ENCODE data around the gene SERPINE1.

DNA sequence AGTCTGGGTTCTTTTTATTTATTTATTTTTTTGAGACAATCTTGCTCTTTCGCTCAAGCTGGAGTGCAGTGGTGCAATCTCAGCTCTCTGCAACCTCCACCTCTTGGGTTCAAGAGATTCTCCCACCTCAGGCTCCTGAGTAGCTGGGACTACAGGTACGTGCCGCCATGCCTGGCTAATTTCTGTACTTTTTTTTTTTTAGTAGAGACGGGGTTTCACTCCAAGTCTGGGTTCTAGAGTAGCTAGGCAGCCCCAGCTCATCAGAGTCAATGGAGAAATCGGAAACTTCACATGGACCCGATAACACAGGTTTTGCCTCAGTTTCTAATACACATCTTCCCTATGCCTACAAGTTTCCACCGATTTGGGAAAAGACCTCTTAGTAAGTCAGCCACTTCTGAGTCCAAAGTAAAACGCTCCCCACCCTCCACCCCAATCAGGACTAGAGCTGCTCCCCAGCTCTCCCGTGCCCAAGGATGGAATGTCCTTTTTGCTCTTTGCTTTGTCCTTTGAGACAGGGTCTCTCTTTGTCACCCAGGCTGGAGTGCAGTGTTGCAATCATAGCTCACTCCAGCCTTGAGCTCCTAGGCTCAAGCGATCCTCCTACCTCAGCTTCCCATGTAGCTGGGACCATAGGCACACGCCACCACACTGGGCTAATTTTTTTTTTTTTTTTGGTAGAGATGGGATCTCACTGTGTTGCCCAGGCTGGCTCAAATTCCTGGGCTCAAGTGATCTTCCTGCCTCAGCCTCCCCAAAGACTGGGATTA is 3.8 kb upstream of the SERPINE1 start:
- TF ChIP-seq, protein P1, sequence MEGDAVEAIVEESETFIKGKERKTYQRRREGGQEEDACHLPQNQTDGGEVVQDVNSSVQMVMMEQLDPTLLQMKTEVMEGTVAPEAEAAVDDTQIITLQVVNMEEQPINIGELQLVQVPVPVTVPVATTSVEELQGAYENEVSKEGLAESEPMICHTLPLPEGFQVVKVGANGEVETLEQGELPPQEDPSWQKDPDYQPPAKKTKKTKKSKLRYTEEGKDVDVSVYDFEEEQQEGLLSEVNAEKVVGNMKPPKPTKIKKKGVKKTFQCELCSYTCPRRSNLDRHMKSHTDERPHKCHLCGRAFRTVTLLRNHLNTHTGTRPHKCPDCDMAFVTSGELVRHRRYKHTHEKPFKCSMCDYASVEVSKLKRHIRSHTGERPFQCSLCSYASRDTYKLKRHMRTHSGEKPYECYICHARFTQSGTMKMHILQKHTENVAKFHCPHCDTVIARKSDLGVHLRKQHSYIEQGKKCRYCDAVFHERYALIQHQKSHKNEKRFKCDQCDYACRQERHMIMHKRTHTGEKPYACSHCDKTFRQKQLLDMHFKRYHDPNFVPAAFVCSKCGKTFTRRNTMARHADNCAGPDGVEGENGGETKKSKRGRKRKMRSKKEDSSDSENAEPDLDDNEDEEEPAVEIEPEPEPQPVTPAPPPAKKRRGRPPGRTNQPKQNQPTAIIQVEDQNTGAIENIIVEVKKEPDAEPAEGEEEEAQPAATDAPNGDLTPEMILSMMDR (IDR thresholded peaks at IDR 0.05) = no peak
- TF ChIP-seq POLR2A (IDR thresholded peaks at IDR 0.05) = no peak
